ENCODE results near the gene LRIF1. TPM values are rescaled to one million over a fixed set of nuclear protein-coding genes. Genes with fewer than 3 reads are reported as not detected.

The LRIF1 gene
- total and polyA plus RNA-seq, 4 donors, result 1.5 to 6.7 (median 4.9) TPM

DNA sequence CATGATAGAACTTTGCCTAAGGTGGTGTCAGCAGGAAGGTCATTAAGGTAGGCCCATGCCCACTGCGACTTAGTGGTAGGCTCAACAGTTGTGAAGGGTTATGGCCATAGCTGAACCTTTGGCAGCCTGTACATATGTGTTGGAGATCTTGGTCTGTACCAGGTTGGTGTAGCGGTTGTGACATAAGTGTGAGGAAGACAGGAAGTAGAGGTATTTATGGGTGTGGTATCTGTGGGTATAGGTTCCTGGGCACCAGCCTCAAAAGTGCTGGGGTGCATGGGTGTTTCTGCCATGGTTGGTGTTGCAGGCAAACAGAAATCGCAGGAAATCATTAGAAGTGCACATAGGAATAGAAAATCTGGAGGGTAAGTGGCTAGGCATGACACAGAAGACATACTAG, 18.6 kb upstream of the LRIF1 start:
- DNase-seq (no peak), ATAC-seq (ENCODE audit: low FRiP score) (no peak)
- WGBS, 2 donors, result 62 to 63% methylated on average over 3 of the region's 3 CpGs
- peaks cover 11% of the 10 kb centered on the region for H3K9me3 ChIP-seq (ENCODE audit: control insufficient read depth, low read length)
- no peak overlapping the region for H3K27ac ChIP-seq (ENCODE audit: low read depth in 1 of 2, low read length in 2 of 2)
- H3K4me3 ChIP-seq (ENCODE audit: low read length in 2 of 2), result no peak overlapping the region
- H3K36me3 ChIP-seq (ENCODE audit: control insufficient read depth in 1 of 2, insufficient read depth in 2 of 2, low read length in 1 of 2), result no peaks in the 10 kb centered on the region
- no peaks in the 10 kb centered on the region for H3K27me3 ChIP-seq (ENCODE audit: control insufficient read depth in 1 of 2, insufficient read depth in 2 of 2, low read length in 1 of 2)
- intact Hi-C loops (cut with DNase I), result loop anchor here in 1 of 2 donors (10.0 kb wide), 1 partner anchor 48 kb away; no protein-coding TSS in a partner anchor
- H3K4me1 ChIP-seq (ENCODE audit: control insufficient read depth in 1 of 2, insufficient read depth in 2 of 2, low read length in 2 of 2), result no peaks in the 10 kb centered on the region

DNA sequence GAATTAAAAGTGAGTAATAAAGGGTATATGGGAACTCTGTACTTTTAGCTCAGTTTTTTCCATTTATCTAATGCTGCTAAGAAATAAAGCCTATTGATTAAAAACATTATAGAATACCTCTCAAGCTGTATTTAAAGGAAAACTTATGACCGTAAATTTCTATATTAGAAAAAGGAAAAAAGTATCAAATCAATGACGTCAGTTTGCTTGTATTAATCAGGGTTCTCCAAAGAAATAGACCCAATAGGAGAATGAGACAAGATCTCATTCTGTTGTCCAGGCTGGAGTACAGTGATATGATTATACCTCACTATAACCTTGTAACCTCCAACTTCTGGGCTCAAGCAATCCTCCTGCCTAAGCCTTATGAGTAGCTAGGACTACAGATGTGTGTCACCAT, 15.4 kb upstream of the LRIF1 start:
- Histone ChIP-seq H3K9me3 (ENCODE audit: control insufficient read depth, low read length) (peaks cover 7% of the 10 kb centered on the region), H3K4me3 (ENCODE audit: low read length in 2 of 2) (no peak overlapping the region), H3K27ac (ENCODE audit: low read depth in 1 of 2, low read length in 2 of 2) (no peak overlapping the region), H3K4me1 (ENCODE audit: control insufficient read depth in 1 of 2, insufficient read depth in 2 of 2, low read length in 2 of 2) (no peaks in the 10 kb centered on the region), H3K36me3 (ENCODE audit: control insufficient read depth in 1 of 2, insufficient read depth in 2 of 2, low read length in 1 of 2) (no peaks in the 10 kb centered on the region), H3K27me3 (ENCODE audit: control insufficient read depth in 1 of 2, insufficient read depth in 2 of 2, low read length in 1 of 2) (no peaks in the 10 kb centered on the region)
- 79 to 81% methylated on average over 2 of the region's 2 CpGs for WGBS, 2 donors
- ATAC-seq (ENCODE audit: low FRiP score) (no peak), DNase-seq (no peak)
- intact Hi-C loops (cut with DNase I), result no loop called here

DNA sequence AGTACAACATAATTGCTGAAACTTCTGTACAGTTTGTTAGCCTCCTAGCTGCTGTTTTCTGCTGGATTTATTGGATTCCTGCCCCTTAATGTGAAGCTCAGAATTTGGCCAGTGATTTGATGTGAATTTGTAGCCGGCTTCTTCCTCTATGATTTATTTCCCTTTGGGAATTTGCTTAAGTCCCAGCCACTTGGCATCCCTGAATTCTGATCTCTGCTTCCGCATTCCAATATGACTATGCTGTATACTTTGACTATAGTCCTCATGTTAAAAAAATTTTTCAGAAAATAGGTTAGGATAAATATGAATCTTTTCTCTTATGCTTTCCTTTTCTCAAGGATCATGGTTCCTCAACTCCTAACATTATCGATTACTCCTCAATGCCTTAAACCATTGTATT, 12.4 kb upstream of the LRIF1 start:
- intact Hi-C loops (cut with DNase I), result no loop called here
- 85 to 86% methylated on average over 3 of the region's 3 CpGs for WGBS, 2 donors

DNA sequence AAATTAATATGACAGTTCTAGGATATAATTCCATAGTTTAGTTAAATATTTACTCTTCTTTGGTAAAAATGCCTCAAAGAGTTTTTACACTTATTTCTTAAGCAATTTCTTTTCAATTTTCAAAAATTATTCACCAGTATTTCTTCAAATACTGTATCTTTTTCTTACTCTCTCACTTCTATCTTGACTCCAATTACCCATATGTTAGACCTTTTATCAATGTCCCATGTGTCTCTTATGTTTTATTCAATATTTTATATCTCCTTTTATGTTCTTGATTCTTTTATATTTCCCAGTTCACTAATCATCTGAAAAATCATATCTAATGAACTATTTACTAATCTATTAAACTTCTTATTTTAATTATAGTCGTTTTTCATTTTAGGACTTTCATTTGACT, 11.5 kb upstream of the LRIF1 start:
- 45 to 59% methylated on average over 1 of the region's 1 CpG for WGBS, 2 donors
- Histone ChIP-seq H3K4me3 (ENCODE audit: low read length in 2 of 2) (no peak overlapping the region), H3K4me1 (ENCODE audit: control insufficient read depth in 1 of 2, insufficient read depth in 2 of 2, low read length in 2 of 2) (no peaks in the 10 kb centered on the region), H3K27ac (ENCODE audit: low read depth in 1 of 2, low read length in 2 of 2) (no peak overlapping the region), H3K36me3 (ENCODE audit: control insufficient read depth in 1 of 2, insufficient read depth in 2 of 2, low read length in 1 of 2) (no peaks in the 10 kb centered on the region), H3K27me3 (ENCODE audit: control insufficient read depth in 1 of 2, insufficient read depth in 2 of 2, low read length in 1 of 2) (peaks cover 0 to 2% of the 10 kb centered on the region in 2 donors), H3K9me3 (ENCODE audit: control insufficient read depth, low read length) (no peaks in the 10 kb centered on the region)
- intact Hi-C loops (cut with DNase I), result no loop called here
- ATAC-seq (ENCODE audit: low FRiP score) (no peak), DNase-seq (no peak)

More for the DNA sequence above, 12.4 kb upstream of the LRIF1 start:
- Histone ChIP-seq H3K9me3 (ENCODE audit: control insufficient read depth, low read length) (peaks cover 3% of the 10 kb centered on the region), H3K4me3 (ENCODE audit: low read length in 2 of 2) (no peak overlapping the region), H3K36me3 (ENCODE audit: control insufficient read depth in 1 of 2, insufficient read depth in 2 of 2, low read length in 1 of 2) (no peaks in the 10 kb centered on the region), H3K4me1 (ENCODE audit: control insufficient read depth in 1 of 2, insufficient read depth in 2 of 2, low read length in 2 of 2) (no peaks in the 10 kb centered on the region), H3K27me3 (ENCODE audit: control insufficient read depth in 1 of 2, insufficient read depth in 2 of 2, low read length in 1 of 2) (peaks cover 0 to 2% of the 10 kb centered on the region in 2 donors), H3K27ac (ENCODE audit: low read depth in 1 of 2, low read length in 2 of 2) (no peak overlapping the region)
- ATAC-seq (ENCODE audit: low FRiP score) (no peak), DNase-seq (no peak)

DNA sequence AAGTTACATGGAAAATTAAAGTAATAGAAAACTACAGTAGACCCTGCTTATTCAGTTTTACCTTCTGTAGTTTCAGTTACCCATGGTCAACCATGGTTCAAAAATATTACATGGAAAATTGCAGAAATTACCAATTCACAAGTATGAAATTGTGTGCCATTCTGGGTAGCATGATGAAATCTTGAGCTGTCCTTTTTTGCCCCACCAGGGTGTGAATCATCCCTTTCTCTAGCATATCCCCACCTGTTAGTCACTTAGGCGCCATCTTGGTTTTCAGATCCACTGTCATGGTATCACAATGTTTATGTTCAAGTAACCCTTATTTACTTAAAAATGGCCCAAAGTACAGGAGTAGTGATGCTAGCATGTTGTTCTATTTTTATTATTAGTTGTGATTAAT, 3.5 kb upstream of the LRIF1 start:
- H3K36me3 ChIP-seq (ENCODE audit: control insufficient read depth in 1 of 2, insufficient read depth in 2 of 2, low read length in 1 of 2), result no peaks in the 10 kb centered on the region
- ATAC-seq (ENCODE audit: low FRiP score) (no peak), DNase-seq (no peak)
- intact Hi-C loops (cut with DNase I), result no loop called here
- peaks cover 2% of the 10 kb centered on the region for H3K9me3 ChIP-seq (ENCODE audit: control insufficient read depth, low read length)
- 42 to 64% methylated on average over 1 of the region's 1 CpG for WGBS, 2 donors
- H3K4me1 ChIP-seq (ENCODE audit: control insufficient read depth in 1 of 2, insufficient read depth in 2 of 2, low read length in 2 of 2), result no peaks in the 10 kb centered on the region
- no peak overlapping the region for H3K4me3 ChIP-seq (ENCODE audit: low read length in 2 of 2)
- H3K27me3 ChIP-seq (ENCODE audit: control insufficient read depth in 1 of 2, insufficient read depth in 2 of 2, low read length in 1 of 2), result no peaks in the 10 kb centered on the region
- H3K27ac ChIP-seq (ENCODE audit: low read depth in 1 of 2, low read length in 2 of 2), result no peak overlapping the region

DNA sequence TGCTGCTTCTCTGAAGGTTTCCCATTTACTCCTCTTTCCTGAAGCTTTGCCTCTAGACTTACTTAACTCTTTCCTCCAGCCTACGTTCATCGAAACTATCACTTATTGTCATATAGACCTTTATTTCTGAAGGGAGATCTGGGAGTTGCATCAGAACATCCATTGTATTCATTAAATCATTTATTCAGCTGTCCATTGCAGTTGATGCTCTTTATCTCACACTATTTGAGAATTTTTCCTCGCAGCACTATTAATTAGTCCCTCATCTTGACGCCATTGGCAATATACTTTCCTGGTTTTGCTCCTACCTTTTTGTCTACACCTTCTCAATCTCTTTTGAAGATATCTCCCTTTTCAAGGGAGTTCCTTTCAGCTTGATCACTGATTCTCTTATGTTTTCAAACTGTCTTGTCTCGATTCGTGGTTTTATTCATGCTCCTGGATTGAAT, 757 bp upstream of the LRIF1 start:
- DNase-seq, result no peak
- Histone ChIP-seq H3K4me3 (ENCODE audit: low read length in 2 of 2) (peak overlapping the region; percentile 27 to 56), H3K9me3 (ENCODE audit: control insufficient read depth, low read length) (peaks cover 2% of the 10 kb centered on the region), H3K27me3 (ENCODE audit: control insufficient read depth in 1 of 2, insufficient read depth in 2 of 2, low read length in 1 of 2) (no peaks in the 10 kb centered on the region), H3K27ac (ENCODE audit: low read depth in 1 of 2, low read length in 2 of 2) (no peak overlapping the region), H3K36me3 (ENCODE audit: control insufficient read depth in 1 of 2, insufficient read depth in 2 of 2, low read length in 1 of 2) (no peaks in the 10 kb centered on the region), H3K4me1 (ENCODE audit: control insufficient read depth in 1 of 2, insufficient read depth in 2 of 2, low read length in 2 of 2) (no peaks in the 10 kb centered on the region)
- intact Hi-C loops (cut with DNase I), result no loop called here
- ATAC-seq (ENCODE audit: low FRiP score), result no peak
- WGBS, 2 donors, result 51 to 56% methylated on average over 6 of the region's 6 CpGs

DNA sequence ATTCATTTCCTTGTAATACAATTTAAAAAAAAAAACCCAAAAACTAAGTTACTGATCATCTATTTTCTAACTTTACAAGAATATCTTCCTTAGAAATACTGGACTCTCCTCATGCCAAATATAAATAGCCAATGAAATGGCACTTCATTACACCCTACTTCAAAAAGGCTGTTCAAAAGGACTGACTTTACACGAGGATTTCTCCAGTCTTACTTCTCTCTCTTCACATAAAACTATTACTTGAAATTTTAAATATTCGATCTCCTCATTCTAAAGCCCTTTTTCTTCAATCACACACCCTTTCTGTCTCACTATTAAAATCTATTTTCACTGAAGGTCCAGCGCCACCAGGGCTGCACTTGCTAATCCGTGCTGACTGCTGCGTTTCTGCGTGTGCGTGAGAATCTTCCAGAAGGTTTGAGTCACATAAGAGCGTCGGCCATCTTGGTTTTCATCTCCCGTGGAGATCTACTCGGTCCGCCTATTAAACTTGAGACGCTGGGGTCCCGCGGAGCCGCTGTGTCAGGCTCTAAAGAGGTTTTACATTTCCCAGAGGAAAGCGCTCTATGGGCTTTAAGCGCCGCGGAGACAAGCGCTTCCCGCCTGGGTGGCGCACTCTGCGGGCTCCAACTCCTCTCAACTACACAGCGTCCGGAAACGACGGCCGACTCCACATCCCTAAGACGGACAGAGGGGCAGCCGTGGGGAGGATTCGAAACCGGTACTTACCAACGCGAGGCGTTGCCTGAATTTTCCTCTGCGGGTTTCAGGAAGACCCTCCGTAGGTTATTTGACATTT, 631 bp downstream of the LRIF1 start:
- peak overlapping the region; percentile 20 to 65 for H3K4me3 ChIP-seq (ENCODE audit: low read length in 2 of 2)
- no peaks in the 10 kb centered on the region for H3K9me3 ChIP-seq (ENCODE audit: control insufficient read depth, low read length)
- peak overlapping the region in 1 of 2 donors; percentile 24 for H3K27ac ChIP-seq (ENCODE audit: low read depth in 1 of 2, low read length in 2 of 2)
- H3K4me1 ChIP-seq (ENCODE audit: control insufficient read depth in 1 of 2, insufficient read depth in 2 of 2, low read length in 2 of 2), result no peaks in the 10 kb centered on the region
- no peaks in the 10 kb centered on the region for H3K27me3 ChIP-seq (ENCODE audit: control insufficient read depth in 1 of 2, insufficient read depth in 2 of 2, low read length in 1 of 2)
- DNase-seq, result peak; percentile 66 to 83
- intact Hi-C loops (cut with DNase I), result no loop called here
- 6 to 7% methylated on average over 38 of the region's 38 CpGs for WGBS, 2 donors
- H3K36me3 ChIP-seq (ENCODE audit: control insufficient read depth in 1 of 2, insufficient read depth in 2 of 2, low read length in 1 of 2), result no peaks in the 10 kb centered on the region
- ATAC-seq (ENCODE audit: low FRiP score), result peak; percentile 74

DNA sequence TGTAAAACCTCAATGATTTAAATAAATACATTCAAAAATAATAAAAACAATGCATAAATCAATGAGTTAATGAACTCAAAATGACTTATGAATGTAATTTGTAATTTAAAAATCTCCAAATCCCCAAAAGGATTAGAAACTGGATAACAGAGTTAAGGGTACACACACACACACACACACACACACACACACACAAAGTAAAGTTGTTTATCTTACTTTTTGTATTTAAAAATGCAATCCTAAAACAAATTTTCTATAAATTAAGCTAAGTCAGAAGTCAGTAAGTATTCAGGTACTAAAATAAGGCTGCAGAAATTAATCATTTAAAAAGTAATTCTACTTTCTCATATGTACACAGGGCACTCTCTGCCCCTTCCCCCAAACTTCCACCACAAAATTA, 1.8 kb downstream of the LRIF1 start:
- no peak for ATAC-seq (ENCODE audit: low FRiP score)
- Histone ChIP-seq H3K27ac (ENCODE audit: low read depth in 1 of 2, low read length in 2 of 2) (no peak overlapping the region), H3K4me3 (ENCODE audit: low read length in 2 of 2) (no peak overlapping the region), H3K27me3 (ENCODE audit: control insufficient read depth in 1 of 2, insufficient read depth in 2 of 2, low read length in 1 of 2) (no peaks in the 10 kb centered on the region), H3K4me1 (ENCODE audit: control insufficient read depth in 1 of 2, insufficient read depth in 2 of 2, low read length in 2 of 2) (no peaks in the 10 kb centered on the region), H3K9me3 (ENCODE audit: control insufficient read depth, low read length) (no peaks in the 10 kb centered on the region), H3K36me3 (ENCODE audit: control insufficient read depth in 1 of 2, insufficient read depth in 2 of 2, low read length in 1 of 2) (no peaks in the 10 kb centered on the region)
- intact Hi-C loops (cut with DNase I), result no loop called here
- DNase-seq, result no peak

DNA sequence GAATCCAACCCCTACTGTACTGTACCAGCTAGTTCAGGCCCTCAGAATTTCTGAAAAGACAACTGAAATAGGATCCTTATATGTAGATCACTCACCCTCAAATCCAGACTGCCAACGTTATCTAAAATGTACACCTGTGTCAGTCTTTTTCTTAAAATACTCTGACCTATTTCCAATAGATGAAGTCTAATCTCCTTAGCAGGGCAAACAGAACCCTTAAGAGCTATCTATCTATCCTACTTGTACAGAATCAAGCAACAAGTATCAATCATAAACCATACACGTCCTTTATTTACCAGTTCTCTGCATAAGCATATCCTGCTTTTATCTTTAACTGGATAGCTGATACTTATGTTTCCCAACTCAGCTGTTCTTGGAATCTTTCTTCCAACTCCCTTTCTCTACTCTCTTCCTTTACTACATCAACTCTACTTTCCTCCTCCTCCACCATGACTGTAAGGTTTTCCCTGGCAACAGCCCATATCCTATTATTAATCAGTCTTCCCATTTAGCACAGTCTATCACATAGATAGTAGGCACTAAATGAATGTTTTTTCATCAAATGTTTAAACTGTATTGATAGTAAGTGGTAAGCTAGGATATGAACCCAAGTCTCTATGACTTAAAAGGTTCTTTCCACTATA, 2.8 kb downstream of the LRIF1 start:
- H3K4me3 ChIP-seq (ENCODE audit: low read length in 2 of 2), result no peak overlapping the region
- H3K36me3 ChIP-seq (ENCODE audit: control insufficient read depth in 1 of 2, insufficient read depth in 2 of 2, low read length in 1 of 2), result no peaks in the 10 kb centered on the region
- DNase-seq (no peak), ATAC-seq (ENCODE audit: low FRiP score) (no peak)
- intact Hi-C loops (cut with DNase I), result no loop called here
- H3K27ac ChIP-seq (ENCODE audit: low read depth in 1 of 2, low read length in 2 of 2), result no peak overlapping the region
- no peaks in the 10 kb centered on the region for H3K4me1 ChIP-seq (ENCODE audit: control insufficient read depth in 1 of 2, insufficient read depth in 2 of 2, low read length in 2 of 2)
- H3K9me3 ChIP-seq (ENCODE audit: control insufficient read depth, low read length), result no peaks in the 10 kb centered on the region
- H3K27me3 ChIP-seq (ENCODE audit: control insufficient read depth in 1 of 2, insufficient read depth in 2 of 2, low read length in 1 of 2), result no peaks in the 10 kb centered on the region
- WGBS, 2 donors, result 86 to 90% methylated on average over 2 of the region's 2 CpGs
